Mucosa of gallbladder (tissue), 1 donor: ENCODE results near the gene KIF7. TPM values are rescaled to one million over a fixed set of nuclear protein-coding genes. Genes with fewer than 3 reads are reported as not detected.
"Not testable (repeated sequence)": the region's sequence is repeated elsewhere in the genome, so short reads cannot be mapped to it uniquely, and the experiment has no call there.

Experiments used
- DNase-seq: peaks from one replicate; pipeline ENCODE4 v3.0.0-alpha.2; 2020; ENCODE audit warnings: low spot score
- total RNA-seq: library from RNA; stranded (reverse); gene quantifications from one replicate; pipeline ENCODE4 v1.2.1, GENCODE V29; 2021
- donor health status: DM: no; HTN: no; CAD: no.

Gene KIF7, protein sequence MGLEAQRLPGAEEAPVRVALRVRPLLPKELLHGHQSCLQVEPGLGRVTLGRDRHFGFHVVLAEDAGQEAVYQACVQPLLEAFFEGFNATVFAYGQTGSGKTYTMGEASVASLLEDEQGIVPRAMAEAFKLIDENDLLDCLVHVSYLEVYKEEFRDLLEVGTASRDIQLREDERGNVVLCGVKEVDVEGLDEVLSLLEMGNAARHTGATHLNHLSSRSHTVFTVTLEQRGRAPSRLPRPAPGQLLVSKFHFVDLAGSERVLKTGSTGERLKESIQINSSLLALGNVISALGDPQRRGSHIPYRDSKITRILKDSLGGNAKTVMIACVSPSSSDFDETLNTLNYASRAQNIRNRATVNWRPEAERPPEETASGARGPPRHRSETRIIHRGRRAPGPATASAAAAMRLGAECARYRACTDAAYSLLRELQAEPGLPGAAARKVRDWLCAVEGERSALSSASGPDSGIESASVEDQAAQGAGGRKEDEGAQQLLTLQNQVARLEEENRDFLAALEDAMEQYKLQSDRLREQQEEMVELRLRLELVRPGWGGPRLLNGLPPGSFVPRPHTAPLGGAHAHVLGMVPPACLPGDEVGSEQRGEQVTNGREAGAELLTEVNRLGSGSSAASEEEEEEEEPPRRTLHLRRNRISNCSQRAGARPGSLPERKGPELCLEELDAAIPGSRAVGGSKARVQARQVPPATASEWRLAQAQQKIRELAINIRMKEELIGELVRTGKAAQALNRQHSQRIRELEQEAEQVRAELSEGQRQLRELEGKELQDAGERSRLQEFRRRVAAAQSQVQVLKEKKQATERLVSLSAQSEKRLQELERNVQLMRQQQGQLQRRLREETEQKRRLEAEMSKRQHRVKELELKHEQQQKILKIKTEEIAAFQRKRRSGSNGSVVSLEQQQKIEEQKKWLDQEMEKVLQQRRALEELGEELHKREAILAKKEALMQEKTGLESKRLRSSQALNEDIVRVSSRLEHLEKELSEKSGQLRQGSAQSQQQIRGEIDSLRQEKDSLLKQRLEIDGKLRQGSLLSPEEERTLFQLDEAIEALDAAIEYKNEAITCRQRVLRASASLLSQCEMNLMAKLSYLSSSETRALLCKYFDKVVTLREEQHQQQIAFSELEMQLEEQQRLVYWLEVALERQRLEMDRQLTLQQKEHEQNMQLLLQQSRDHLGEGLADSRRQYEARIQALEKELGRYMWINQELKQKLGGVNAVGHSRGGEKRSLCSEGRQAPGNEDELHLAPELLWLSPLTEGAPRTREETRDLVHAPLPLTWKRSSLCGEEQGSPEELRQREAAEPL (N-terminal part only)
- total RNA-seq = 6.1 TPM

DNA sequence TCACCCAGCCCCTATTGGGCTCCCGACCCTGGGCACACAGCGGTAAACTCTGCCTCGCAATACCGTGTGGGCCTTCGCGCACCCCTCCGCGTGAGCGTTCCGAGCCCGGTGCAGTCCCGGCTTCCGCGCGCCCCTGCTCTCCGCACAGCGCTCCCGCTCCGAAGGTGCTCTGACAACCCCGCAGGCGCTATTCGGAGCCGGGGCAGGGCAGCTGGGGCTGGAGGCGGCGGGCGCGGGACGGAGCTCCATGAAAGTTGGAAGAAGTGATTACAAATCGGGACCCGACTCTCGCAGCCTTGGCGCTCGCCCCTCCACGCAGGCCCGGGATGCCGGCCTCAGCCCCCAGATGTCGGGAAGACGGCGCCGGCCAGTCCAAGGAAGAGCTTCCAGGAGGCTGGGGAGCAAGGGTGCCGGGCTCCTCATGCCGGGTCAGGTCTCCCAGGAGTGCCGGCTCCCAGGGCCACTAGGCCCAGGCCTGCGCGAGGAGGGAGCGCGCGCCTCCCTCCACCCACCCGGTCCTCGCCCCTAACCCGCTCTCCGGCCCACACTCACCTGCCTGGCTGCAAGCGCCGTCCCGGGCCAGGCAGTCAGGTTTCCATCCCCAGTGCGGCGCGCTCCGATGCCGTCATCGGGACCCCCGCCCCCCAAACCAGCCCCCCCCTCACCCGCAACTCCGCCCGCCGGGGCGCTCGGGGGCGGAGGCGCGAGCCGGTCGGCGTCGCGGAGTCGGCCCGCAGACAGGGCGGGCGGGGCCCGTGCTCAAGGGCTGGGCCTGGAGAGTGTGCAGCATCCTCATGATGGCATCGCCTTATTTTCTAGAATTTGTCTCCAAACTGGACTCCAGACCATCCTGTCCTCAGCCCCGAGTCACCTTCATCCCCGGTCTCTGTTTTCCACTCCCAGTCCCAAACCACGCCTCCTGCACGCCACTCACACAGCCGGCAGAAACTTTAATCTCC, at the start of gene KIF7:
TSS of gene KIF7 (minus strand) at position 621 of the 959 bp plus-strand sequence. CDS start 2,537 bp downstream, outside the sequence.
- DNase-seq = no peak

DNA sequence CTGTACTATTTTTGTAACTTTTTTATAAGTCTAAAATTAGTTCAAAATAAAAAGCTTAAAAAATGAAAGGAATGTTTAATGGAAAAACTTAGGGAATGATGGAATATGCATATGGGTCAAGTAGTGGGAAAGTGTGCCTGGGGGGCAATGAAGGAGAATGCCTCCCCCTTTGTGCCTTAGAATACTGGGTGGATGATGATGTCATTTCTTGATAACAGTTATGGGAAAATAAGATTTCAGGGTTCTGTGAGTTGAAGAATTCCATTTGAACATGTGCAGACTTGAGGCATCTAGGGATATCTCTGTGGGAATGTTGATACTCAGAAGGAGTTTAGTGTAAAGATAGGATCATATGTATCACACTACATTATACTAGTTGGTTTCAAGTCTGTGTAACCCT, 49.1 kb upstream of the KIF7 start:
- DNase-seq = no peak

DNA sequence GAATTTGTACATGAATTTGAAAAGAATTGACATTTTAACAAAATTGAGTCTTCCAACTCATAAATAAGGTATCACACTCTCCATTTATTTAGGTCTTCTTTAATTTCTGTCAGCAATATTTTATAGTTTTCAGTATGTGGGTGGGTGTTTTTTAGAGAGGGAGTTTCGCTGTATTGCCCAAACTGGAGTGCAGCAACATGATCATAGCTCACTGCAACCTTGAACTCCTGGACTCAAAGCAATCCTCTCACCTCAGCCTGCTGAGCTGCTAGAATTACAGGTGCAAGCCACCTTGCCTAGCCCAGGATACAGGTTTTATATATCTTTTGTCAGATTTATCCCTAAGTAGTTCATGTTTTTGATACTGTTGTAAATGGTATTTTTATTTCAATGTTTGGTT, 39.9 kb upstream of the KIF7 start:
- DNase-seq = no peak

DNA sequence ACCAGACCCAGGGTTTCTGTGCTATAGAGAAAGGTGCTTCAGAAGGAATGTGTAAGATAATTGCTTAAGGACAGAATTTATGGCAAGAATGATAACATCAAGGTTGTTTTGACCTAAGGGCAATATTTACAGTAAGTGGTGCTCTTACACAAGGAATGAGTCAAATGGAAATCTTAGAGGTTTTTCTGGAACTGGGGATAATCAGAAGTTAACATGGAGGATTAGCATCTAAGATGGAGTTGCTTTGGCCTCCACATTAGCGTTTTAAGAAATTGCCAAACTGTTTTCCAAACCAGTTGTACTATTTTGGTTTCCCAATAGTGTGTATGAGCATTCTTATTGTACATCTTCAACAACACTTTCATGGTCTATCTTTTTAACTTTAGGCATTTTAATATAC, 38.4 kb upstream of the KIF7 start:
- no peak for DNase-seq

DNA sequence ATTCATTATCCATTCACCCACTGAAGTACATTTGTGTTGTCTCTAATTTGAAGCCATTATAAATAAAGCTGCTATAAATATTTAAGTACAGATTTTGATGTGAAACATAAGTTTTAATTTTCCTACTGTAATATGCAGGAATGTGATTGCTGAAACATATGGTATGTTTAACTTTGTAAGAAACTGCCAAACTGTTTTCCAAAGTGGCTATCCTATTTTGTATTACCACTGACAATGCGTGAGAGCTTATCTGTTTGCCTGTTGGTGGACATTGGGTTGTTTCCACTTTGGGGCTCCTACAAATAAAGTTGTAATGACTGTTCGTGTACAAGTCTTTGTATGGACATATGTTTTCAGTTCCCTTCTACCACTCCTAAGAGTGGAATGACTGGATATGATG, 37.8 kb upstream of the KIF7 start:
- DNase-seq = no peak

DNA sequence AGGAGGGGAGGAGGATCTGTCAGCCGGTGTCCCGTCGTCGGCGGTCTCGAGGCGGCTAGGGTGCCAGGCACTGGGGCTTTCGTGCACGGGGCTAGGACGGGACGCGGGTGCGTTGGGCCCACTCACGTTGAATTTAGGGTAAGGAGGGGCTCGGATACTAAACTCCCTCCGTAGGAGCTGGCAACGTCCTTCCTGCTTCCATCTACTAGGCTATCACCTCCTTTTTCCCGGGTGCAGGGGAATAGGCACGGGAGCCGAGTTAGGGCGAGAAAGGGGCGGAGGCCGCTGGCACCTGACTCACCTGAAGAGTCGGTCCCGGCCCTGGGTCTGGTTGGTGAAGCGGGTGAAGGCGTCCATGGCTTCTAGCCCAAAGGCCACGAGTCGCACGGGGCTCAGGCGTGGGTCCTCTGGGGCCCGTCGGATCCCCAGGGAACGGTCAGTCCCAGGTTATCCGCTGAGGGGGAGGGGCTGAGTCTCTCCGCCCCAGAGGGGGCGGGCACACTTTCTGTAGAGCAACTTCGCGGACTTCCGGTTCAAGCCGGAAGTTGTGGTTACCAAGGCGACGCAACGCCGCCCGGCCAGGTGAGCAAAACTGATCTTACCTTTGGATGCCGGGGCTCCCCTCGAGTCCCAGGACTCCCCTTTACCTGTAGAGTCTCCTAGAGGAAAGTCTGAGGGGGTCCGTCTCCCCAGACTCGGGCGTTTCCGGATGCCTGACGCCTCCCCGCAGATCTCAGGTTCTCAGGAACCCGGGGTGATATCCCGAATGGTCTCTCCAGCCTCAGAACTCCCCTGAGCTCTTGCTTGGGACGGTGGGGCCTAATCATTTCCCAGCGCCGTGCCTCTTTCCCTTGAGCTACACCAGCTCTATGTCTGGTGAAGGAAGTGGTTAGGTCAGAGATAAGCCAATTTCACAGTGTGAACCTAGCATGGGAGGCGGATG, 35.3 kb upstream of the KIF7 start, which contains the start of the genes PEX11A and WDR93:
TSS of gene PEX11A (minus strand) at position 479 of the 943 bp plus-strand sequence. CDS start at position 357, 122 bp downstream.
TSS of gene WDR93 (plus strand) at position 536 of the 943 bp plus-strand sequence. CDS start 10,936 bp downstream, outside the sequence.
- peak; percentile 88 for DNase-seq

DNA sequence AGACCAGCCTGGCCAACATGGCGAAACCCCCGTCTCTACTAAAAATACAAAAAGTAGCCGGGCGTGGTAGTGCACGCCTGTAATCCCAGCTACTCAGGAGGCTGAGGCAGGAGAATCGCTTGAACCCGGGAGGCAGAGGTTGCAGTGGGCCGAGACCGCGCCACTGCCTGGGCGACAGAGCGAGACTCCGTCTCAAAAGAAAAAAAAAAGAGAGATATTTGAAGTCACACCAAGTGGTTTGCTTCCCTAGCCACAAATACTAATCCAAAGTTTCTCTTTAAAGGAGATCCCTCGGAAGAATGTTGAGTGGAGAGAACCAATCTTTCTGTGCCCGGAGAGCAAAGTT, 34.6 kb upstream of the KIF7 start:
- DNase-seq = not testable (repeated sequence)

DNA sequence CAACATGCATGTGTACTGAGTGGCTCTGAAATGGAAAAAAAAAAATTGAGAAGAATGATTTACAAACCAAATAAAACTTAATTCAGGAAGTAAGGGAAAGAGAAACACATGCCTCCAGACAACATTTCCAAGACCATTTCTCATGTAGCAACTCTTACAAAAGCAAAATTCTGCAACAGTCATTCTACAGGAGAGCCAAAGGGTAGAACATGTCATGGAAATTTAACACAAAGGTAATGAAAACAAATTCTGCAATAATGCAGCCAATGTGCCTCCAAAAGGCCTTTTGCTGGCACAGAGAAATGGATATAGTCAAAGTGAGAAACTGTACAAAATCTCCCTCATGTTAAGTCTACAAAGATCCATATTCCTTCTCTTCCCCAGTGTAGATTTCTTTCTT, 31.3 kb upstream of the KIF7 start:
- no peak for DNase-seq

DNA sequence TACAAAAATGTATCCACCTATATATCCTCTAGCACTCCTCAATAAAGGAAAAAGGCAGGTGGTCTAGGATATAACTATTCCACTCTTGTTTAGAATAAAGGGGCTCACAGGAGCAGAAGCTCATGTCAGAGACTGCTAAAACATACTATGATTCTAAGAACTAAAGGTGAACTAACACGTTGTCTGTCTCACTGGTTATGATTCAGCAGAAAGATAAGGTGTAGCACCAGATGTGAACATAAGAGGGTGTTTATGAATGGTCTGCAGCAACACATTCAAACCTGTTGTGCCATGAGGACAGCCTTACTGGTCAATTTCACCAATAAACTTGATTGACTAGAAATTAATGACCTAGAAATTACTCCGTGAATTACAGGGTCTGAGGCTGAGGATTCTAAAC, 30.7 kb upstream of the KIF7 start:
- DNase-seq = no peak

DNA sequence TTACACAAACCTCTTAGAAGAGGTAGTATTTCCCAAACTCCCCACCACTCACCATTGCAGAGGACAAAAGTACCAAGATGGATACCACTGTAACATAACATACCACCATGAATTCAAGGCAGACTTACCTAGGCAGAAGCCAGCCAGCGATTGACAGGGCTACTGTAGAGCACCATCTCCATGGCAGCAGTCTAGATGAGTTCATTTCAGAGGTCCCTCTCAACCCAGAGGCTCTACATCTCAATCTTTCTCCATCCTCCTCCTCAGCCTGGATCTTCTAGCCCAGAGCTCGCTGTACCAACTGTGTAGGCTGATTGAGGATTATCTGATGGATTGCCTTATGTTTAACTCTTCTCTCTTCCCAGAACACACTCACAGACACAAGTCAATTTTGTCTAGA, 25.9 kb upstream of the KIF7 start:
- DNase-seq = no peak

DNA sequence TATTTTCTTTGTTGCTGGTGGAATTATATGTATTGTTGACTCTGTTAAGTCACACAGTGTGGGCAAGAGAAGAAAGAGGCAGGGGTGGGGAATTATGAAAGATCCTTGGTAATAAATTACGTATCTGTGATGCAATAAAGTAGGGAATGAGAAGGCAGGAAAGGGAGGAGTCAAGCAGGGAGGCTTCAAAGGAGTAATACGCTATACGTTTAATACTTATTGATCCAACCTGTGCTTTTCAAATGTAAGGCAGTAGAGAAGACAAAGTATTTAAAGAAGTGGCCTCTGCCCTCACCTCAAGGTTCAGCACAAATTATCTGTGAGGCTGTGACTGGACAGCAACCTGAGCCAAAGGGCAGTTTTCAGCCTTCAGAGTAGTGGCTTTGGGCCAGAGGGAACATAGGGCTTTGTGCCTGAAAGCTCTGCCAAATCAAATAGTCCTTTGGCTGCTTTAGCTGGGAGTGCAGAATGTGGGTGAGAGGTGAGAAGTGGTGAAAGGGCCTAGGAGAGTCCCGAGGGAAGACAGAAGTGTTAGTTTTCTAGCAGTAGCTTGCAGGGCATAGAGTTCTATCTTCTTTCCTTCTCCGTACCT, 25.1 kb upstream of the KIF7 start:
- peak; percentile 89 for DNase-seq

DNA sequence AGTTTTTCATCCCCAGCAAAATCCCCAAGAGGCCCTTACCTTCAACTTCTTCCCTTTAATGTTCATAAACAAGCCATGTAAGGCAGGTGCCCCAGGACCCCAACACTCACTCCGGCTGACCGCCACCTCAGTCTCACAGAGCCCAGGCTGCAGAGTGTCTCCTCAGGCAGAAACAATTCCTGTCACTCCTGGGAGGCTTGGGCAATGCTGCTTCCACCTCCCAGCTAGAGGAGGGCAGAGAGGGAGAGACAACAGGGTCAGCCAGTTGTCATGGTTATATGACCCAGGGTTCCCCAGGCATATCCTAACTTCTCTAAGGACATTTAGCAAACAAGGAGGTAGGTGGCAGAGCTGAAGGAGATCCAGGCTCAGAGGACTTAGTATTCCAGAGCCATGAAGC, 23.9 kb upstream of the KIF7 start, which contains the start of gene PLIN1:
TSS of gene PLIN1 (minus strand) at position 156 of the 400 bp plus-strand sequence. CDS start 1,878 bp downstream, outside the sequence.
- no peak for DNase-seq

DNA sequence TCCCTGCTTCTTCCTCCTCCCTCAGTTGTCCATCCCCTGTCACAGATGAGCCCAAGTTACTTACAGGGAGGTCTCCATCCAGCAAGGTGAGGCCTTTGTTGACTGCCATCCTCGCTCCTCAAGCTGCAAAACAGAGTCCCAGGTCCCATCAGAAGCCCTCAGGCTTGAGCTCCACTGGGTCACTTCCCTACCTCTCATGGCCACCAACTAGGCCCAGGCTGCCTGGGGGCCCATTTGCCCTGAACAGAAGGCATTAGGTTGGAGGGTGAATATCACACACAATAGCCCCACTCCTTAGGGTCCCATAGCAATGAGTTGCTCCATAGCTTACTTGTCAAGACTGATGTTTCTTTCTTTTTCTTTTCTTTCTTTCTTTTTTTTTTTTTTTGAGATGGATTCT, 22.1 kb upstream of the KIF7 start:
- DNase-seq = no peak

DNA sequence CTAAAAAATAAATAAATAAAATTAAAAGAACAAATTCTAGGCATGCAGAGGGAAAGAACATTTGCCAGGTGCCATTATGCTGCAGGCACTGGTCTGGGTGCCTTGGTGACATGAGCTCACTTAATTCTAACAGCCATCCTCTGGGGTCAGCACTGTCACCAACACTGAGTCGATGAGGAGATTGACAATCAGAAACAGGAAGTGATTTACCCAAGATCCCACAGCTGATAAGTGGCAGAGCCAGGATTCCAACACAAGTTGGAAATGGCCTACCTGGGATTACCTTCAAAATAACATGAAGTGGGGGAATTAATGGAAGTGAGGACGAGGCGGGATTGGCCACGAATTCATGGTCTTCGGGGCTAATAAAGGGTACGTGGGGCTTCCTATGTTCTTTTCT, 20.3 kb upstream of the KIF7 start:
- DNase-seq = no peak

DNA sequence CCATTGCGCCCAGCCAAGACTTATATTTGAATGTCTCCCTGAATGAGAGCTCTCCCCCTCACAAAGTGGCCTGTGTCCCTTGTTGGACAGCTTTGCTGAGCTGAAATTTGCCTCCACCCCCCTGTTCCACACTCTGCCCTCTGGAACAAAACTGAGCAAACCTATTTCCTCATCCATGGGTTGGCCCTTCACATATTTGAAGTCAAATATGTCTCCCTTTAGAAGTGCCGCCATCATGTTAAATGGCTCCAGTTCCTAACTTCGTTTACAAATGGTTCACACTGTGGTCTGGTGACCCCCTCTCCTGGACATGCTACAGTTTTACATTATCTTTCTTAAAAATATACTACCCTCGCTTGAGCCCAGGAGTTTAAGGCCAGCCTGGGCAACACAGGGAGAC, 19.3 kb upstream of the KIF7 start:
- DNase-seq = no peak

DNA sequence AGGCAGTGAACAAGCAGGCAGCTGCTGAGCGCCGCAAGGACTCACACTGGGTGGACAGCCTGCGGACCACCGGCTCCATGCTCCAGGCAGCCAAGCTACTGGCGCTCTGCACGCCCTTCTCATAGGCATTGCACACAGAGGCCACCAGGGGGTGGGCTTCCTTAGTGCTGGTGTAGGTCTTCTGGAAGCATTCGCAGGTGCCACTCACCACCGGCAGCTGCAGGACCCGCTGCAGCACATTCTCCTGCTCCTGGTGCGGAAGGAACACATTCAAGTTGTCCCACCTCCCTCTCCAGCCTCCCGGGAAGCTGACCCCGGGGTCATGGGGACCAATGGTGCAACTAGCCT, 17.9 kb upstream of the KIF7 start:
- DNase-seq = no peak

DNA sequence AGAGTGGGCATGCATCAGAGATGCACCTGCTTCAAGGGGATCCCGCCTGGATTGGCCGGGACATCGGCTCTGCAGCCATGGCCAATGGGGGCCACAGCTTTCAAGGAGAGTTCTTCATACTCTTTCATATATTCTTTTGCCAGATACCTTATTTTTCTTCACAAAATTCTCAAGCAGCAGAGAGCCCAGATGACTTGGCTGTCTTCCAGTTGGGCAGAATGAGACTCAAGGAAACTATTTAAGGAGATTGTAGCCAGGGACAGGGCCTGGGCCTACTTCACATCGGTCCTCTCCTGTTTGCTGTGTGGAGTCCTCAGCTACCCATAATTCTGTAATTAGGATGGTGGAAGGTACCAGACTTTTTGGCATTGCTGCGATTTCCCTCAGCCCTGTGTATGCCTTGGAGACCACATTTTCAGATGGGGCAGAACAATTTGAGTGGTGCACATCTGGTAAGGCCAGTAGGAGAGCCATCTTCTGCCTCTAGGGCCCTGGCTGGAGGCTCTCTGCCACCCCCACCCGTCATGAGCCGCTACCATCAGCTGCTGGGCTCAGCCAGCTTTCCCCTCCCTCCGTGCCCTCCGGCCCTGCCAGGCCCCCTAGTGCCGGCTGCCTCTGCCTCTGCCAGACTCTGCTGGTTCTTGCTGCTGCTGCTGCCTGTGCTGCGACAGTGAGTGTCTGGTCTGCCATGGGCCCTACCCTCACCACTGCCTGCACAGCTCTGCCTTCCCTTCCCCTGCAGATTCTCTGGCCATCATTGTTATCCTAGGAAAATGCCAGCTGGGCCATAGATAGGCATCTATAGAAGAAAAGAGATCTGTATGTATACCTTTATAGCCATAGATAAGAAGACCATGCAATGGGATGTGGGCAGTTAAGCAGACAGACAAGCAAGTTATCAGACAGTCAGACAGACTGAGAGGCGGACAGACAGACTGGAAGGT, 17.2 kb upstream of the KIF7 start:
- no peak for DNase-seq

DNA sequence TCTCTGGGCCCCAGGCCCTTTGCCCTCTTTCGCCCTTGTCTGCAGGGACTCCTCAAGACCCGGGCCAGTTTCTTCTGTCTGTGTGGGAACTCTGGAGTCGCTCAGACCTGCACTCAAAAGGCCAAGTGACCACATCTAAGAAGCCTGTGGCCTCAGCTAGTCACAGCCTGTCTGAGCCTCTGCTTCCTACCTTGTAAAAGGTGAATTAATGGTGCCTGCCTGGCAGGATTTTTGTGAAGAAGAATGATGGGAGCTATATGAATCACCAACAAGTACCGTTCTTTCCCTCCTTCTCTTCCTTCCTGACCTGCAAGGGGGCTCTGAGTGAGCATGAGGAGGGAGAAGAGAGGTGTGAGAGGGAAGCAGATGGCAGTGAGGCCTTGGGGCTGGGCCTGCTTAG, 16.4 kb upstream of the KIF7 start:
- no peak for DNase-seq
